GM21360 (cell line): Measurements from ENCODE around the gene GHRL.
"Not testable (repeated sequence)": the region's sequence is repeated elsewhere in the genome, so short reads cannot be mapped to it uniquely, and the experiment has no call there.

Source experiments
- ATAC-seq: cut with Tn5 transposase; IDR thresholded peaks from one replicate; pipeline ENCODE4 v1.9.1; 2021; ENCODE audit warnings: mild to moderate bottlenecking, moderate library complexity; ENCODE audit not compliant: unreplicated experiment

Gene GHRL

GRCh38 chr3:10300087-10300486, 7.3 kb upstream of the GHRL start:
- ATAC-seq: no peak

- ATAC-seq: no peak
Measured at GRCh38 chr3:10299679-10300078, 6.9 kb upstream of the GHRL start.

GRCh38 chr3:10299175-10299574, 6.4 kb upstream of the GHRL start:
- no peak for ATAC-seq

GRCh38 chr3:10298064-10298463, 5.3 kb upstream of the GHRL start:
- ATAC-seq: not testable (repeated sequence)

GRCh38 chr3:10294030-10294586, 1.4 kb upstream of the GHRL start:
- no peak for ATAC-seq

- ATAC-seq: no peak
Measured at GRCh38 chr3:10291641-10292040, 1.1 kb downstream of the GHRL start.

GRCh38 chr3:10290481-10291176, 2.1 kb downstream of the GHRL start:
- no peak for ATAC-seq

- ATAC-seq: no peak
Measured at GRCh38 chr3:10289787-10290355, 2.9 kb downstream of the GHRL start.

- ATAC-seq: no peak
Measured at GRCh38 chr3:10289077-10289476, 3.7 kb downstream of the GHRL start.

- no peak for ATAC-seq
Measured at GRCh38 chr3:10288575-10288960, 4.2 kb downstream of the GHRL start.

GRCh38 chr3:10287936-10288574, 4.7 kb downstream of the GHRL start:
- ATAC-seq: no peak

- ATAC-seq: no peak
Measured at GRCh38 chr3:10286596-10287295, 6.0 kb downstream of the GHRL start.

GRCh38 chr3:10286133-10286524, 6.6 kb downstream of the GHRL start:
- no peak for ATAC-seq

GRCh38 chr3:10285272-10286132, 7.2 kb downstream of the GHRL start:
- ATAC-seq: no peak

GRCh38 chr3:10284496-10284895, 8.3 kb downstream of the GHRL start:
- no peak for ATAC-seq

- ATAC-seq: no peak
Measured at GRCh38 chr3:10283638-10284037, 9.1 kb downstream of the GHRL start.

GRCh38 chr3:10281951-10282350, 10.8 kb downstream of the GHRL start:
- no peak for ATAC-seq

GRCh38 chr3:10280571-10280970, 12.2 kb downstream of the GHRL start:
- no peak for ATAC-seq

GRCh38 chr3:10280177-10280529, 12.6 kb downstream of the GHRL start:
- ATAC-seq: no peak

GRCh38 chr3:10279384-10280176, 13.2 kb downstream of the GHRL start:
- no peak for ATAC-seq
